Neural progenitor cell (in vitro differentiated cells): ENCODE results near the gene LHFPL5. TPM values are rescaled to one million over a fixed set of nuclear protein-coding genes. Genes with fewer than 3 reads are reported as not detected.

ENCODE experiments used
- DNase-seq: peaks from one replicate; pipeline ENCODE4 v3.0.0-alpha.2; 2016; ENCODE audit warnings: low spot score
- H2AFZ ChIP-seq: fragments of 200-600 bp; sonication (generic); replicated peaks from 2 replicates; pipeline ENCODE4 v1.6.1; 2016; ENCODE audit warnings: antibody characterized with exemption
- H3F3A ChIP-seq: fragments of 200-600 bp; sonication (generic); 2 replicates; pipeline ENCODE4 v1.6.1; 2016; ENCODE audit warnings: antibody characterized with exemption, low read depth
- H3K27ac ChIP-seq: fragments of 200-600 bp; sonication (generic); 2 replicates; pipeline ENCODE4 v1.5.1; 2016; ENCODE audit warnings: mild to moderate bottlenecking
- H3K27me3 ChIP-seq: fragments of 200-600 bp; sonication (generic); 2 replicates; pipeline ENCODE4 v1.6.1; 2016; ENCODE audit warnings: mild to moderate bottlenecking, moderate library complexity
- H3K36me3 ChIP-seq: fragments of 200-600 bp; sonication (generic); 2 replicates; pipeline ENCODE4 v1.5.1; 2016
- H3K4me1 ChIP-seq: fragments of 200-600 bp; sonication (generic); 2 replicates; pipeline ENCODE4 v1.6.1; 2016; ENCODE audit warnings: mixed run types
- H3K4me2 ChIP-seq: fragments of 200-600 bp; sonication (generic); 2 replicates; pipeline ENCODE4 v1.6.1; 2016
- H3K4me3 ChIP-seq: fragments of 200-600 bp; sonication (generic); 2 replicates; pipeline ENCODE4 v1.5.1; 2016
- H3K79me2 ChIP-seq: fragments of 200-600 bp; sonication (generic); 2 replicates; pipeline ENCODE4 v1.6.1; 2016; ENCODE audit warnings: low read depth
- H3K9ac ChIP-seq: fragments of 200-600 bp; sonication (generic); 2 replicates; pipeline ENCODE4 v1.6.1; 2016
- H3K9me3 ChIP-seq: fragments of 200-600 bp; sonication (generic); 2 replicates; pipeline ENCODE4 v1.5.1; 2016; ENCODE audit warnings: low read depth
- H4K20me1 ChIP-seq: fragments of 200-600 bp; sonication (generic); 2 replicates; pipeline ENCODE4 v1.6.1; 2016; ENCODE audit warnings: low read depth
- H3K27ac Mint-ChIP-seq: 3 replicates; pipeline ENCODE4 v1.8.0; 2021; ENCODE audit warnings: mixed read lengths
- H3K27me3 Mint-ChIP-seq: 2 replicates; pipeline ENCODE4 v1.8.0; 2022; ENCODE audit warnings: low read depth, mild to moderate bottlenecking, inconsistent platforms, moderate library complexity, mixed read lengths; ENCODE audit not compliant: insufficient read depth
- H3K36me3 Mint-ChIP-seq: 3 replicates; pipeline ENCODE4 v1.8.0; 2021; ENCODE audit warnings: mixed read lengths
- H3K4me1 Mint-ChIP-seq: 3 replicates; pipeline ENCODE4 v1.8.0; 2021; ENCODE audit warnings: mixed read lengths
- H3K4me3 Mint-ChIP-seq: 3 replicates; pipeline ENCODE4 v1.8.0; 2021; ENCODE audit warnings: mild to moderate bottlenecking, moderate library complexity, mixed read lengths
- H3K9me3 Mint-ChIP-seq: 3 replicates; pipeline ENCODE4 v1.8.0; 2020; ENCODE audit warnings: mixed read lengths
- CTCF ChIP-seq: fragments of 200-600 bp; sonication (generic); IDR thresholded peaks from 2 replicates; pipeline ENCODE4 v1.5.1; 2017; ENCODE audit warnings: antibody characterized with exemption, mild to moderate bottlenecking
- EZH2 ChIP-seq: fragments of 200-600 bp; sonication (generic); IDR thresholded peaks from 2 replicates; pipeline ENCODE4 v1.6.1; 2017; ENCODE audit warnings: antibody characterized with exemption, mild to moderate bottlenecking, moderate library complexity
- EZH2phosphoT487 ChIP-seq: fragments of 200-600 bp; sonication (generic); IDR thresholded peaks from 2 replicates; pipeline ENCODE4 v1.6.1; 2017; ENCODE audit warnings: antibody characterized with exemption
- total RNA-seq: library from RNA; depleted of rRNA; stranded (reverse); fragments of >200 nt; gene quantifications from 2 replicates; pipeline ENCODE4 v1.2.3, GENCODE V29; 2015; ENCODE audit warnings: low replicate concordance

The LHFPL5 gene
- total RNA-seq, 1 donor from 2014 or later, result not detected

- no peaks in the 10 kb centered on the region for H3K4me1 ChIP-seq
- H3K36me3 ChIP-seq, result peaks cover 39% of the 10 kb centered on the region
- H3K27me3 Mint-ChIP-seq, result peaks cover 2% of the 10 kb centered on the region
- no peak overlapping the region for H3K4me3 Mint-ChIP-seq
- peaks cover 16% of the 10 kb centered on the region for H3K79me2 ChIP-seq
- H3K4me3 ChIP-seq, result no peak overlapping the region
- H3K27me3 ChIP-seq, result no peaks in the 10 kb centered on the region
- H3K4me1 Mint-ChIP-seq, result no peaks in the 10 kb centered on the region
- H3K27ac ChIP-seq, result no peak overlapping the region
- peaks cover 49% of the 10 kb centered on the region for H3K36me3 Mint-ChIP-seq
- DNase-seq, result no peak
- peaks cover 10% of the 10 kb centered on the region for H3K9me3 Mint-ChIP-seq
- no peak overlapping the region for H3K9ac ChIP-seq
- no peaks in the 10 kb centered on the region for H3K9me3 ChIP-seq
- no peaks in the 10 kb centered on the region for H4K20me1 ChIP-seq
- TF ChIP-seq EZH2phosphoT487 (no peak), CTCF (no peak)
- H2AFZ ChIP-seq, result no peak overlapping the region
- H3F3A ChIP-seq, result no peaks in the 10 kb centered on the region
- H3K27ac Mint-ChIP-seq, result no peak overlapping the region
- H3K4me2 ChIP-seq, result no peak overlapping the region
These were observed 39.1 kb downstream of the LHFPL5 start for GRCh38 chr6:35844290-35844689.

GRCh38 chr6:35850208-35850607 is 45.1 kb downstream of the LHFPL5 start:
- H3K4me1 ChIP-seq, result peaks cover 16% of the 10 kb centered on the region
- H3K4me3 ChIP-seq, result no peak overlapping the region
- H3K27me3 ChIP-seq, result no peaks in the 10 kb centered on the region
- DNase-seq, result no peak
- no peaks in the 10 kb centered on the region for H3K9me3 ChIP-seq
- H3K36me3 Mint-ChIP-seq, result peaks cover 63% of the 10 kb centered on the region
- H3K36me3 ChIP-seq, result peaks cover 25% of the 10 kb centered on the region
- no peak overlapping the region for H3K4me3 Mint-ChIP-seq
- H3K9me3 Mint-ChIP-seq, result peaks cover 10% of the 10 kb centered on the region
- peaks cover 16% of the 10 kb centered on the region for H3K79me2 ChIP-seq
- H3F3A ChIP-seq, result peaks cover 19% of the 10 kb centered on the region
- H3K9ac ChIP-seq, result no peak overlapping the region
- TF ChIP-seq EZH2 (no peak), CTCF (no peak), EZH2phosphoT487 (no peak)
- H4K20me1 ChIP-seq, result peaks cover 4% of the 10 kb centered on the region
- no peaks in the 10 kb centered on the region for H3K4me1 Mint-ChIP-seq
- H3K4me2 ChIP-seq, result no peak overlapping the region
- H3K27ac ChIP-seq, result no peak overlapping the region
- no peaks in the 10 kb centered on the region for H3K27me3 Mint-ChIP-seq
- H2AFZ ChIP-seq, result no peak overlapping the region
- no peak overlapping the region for H3K27ac Mint-ChIP-seq

- Histone ChIP-seq H3K4me2 (peak overlapping the region; percentile 24), H3K9me3 (no peaks in the 10 kb centered on the region), H4K20me1 (peaks cover 4% of the 10 kb centered on the region), H3K79me2 (peaks cover 8% of the 10 kb centered on the region), H3K36me3 (peaks cover 28% of the 10 kb centered on the region), H3K27me3 (no peaks in the 10 kb centered on the region), H3K4me1 (peaks cover 16% of the 10 kb centered on the region), H3K4me3 (no peak overlapping the region), H3K9ac (no peak overlapping the region), H3K27ac (no peak overlapping the region), H3F3A (peaks cover 19% of the 10 kb centered on the region), H2AFZ (no peak overlapping the region)
- TF ChIP-seq EZH2, result no peak
- Mint-ChIP-seq H3K27me3 (no peaks in the 10 kb centered on the region), H3K4me3 (no peak overlapping the region), H3K27ac (no peak overlapping the region), H3K36me3 (peaks cover 58% of the 10 kb centered on the region), H3K4me1 (no peaks in the 10 kb centered on the region), H3K9me3 (peaks cover 9% of the 10 kb centered on the region)
- DNase-seq, result no peak
These were observed 47.8 kb downstream of the LHFPL5 start for GRCh38 chr6:35852994-35853393.

- no peak overlapping the region for H3K27ac ChIP-seq
- Mint-ChIP-seq H3K9me3 (no peaks in the 10 kb centered on the region), H3K27me3 (no peaks in the 10 kb centered on the region), H3K27ac (no peak overlapping the region), H3K4me1 (no peaks in the 10 kb centered on the region), H3K36me3 (peaks cover 51% of the 10 kb centered on the region), H3K4me3 (no peak overlapping the region)
- peaks cover 18% of the 10 kb centered on the region for H3K36me3 ChIP-seq
- H3F3A ChIP-seq, result peaks cover 19% of the 10 kb centered on the region
- H3K9me3 ChIP-seq, result no peaks in the 10 kb centered on the region
- peaks cover 4% of the 10 kb centered on the region for H4K20me1 ChIP-seq
- no peak overlapping the region for H3K9ac ChIP-seq
- H3K4me2 ChIP-seq, result no peak overlapping the region
- no peak for TF ChIP-seq CTCF
- TF ChIP-seq EZH2phosphoT487, result no peak
- no peak for TF ChIP-seq EZH2
- H2AFZ ChIP-seq, result no peak overlapping the region
- no peaks in the 10 kb centered on the region for H3K79me2 ChIP-seq
- H3K27me3 ChIP-seq, result no peaks in the 10 kb centered on the region
- no peak overlapping the region for H3K4me3 ChIP-seq
- DNase-seq, result no peak
- peaks cover 16% of the 10 kb centered on the region for H3K4me1 ChIP-seq
These were observed 51.1 kb downstream of the LHFPL5 start for GRCh38 chr6:35856250-35856649.
